ENCODE results near the gene MYBPHL. TPM values are rescaled to one million over a fixed set of nuclear protein-coding genes. Genes with fewer than 3 reads are reported as not detected.
"Not testable (repeated sequence)": the region's sequence is repeated elsewhere in the genome, so short reads cannot be mapped to it uniquely, and the experiment has no call there.

Gene MYBPHL
- total RNA-seq, 1 donor from 2014 or later: 0.60 TPM

- Mint-ChIP-seq H3K4me3 (no peak overlapping the region), H3K9me3 (no peaks in the 10 kb centered on the region), H3K27me3 (peaks cover 4% of the 10 kb centered on the region), H3K36me3 (no peaks in the 10 kb centered on the region), H3K27ac (no peak overlapping the region), H3K4me1 (ENCODE audit: unreplicated experiment) (peaks cover 6% of the 10 kb centered on the region)
- DNase-seq (ENCODE audit: extremely low spot score, unreplicated experiment): no peak
- no peak for TF ChIP-seq CTCF (conservative IDR thresholded peaks at IDR 0.05)
These were observed 13.8 kb downstream of the MYBPHL start for GRCh38 chr1:109293026-109293425.

DNA sequence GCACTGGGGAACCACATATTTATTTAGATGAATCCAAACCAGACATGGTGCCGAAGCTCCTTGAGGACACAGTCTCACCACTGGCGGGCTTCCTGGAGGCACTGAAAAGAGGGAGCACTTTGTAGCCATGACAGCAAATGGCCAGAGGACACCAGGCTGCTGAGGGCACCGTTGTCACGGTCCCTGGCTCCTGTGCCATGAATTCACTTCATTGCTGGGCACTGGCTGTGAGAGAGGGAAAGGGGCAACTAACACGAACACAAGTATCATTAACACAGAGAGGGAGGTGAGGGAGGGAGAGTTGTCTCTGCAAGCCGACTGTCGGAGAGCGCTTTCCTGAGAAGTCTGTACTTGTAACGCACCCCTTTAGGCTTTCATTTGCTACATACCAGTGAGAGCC is 14.4 kb downstream of the MYBPHL start:
- TF ChIP-seq CTCF (conservative IDR thresholded peaks at IDR 0.05): no peak
- Mint-ChIP-seq H3K4me3 (no peak overlapping the region), H3K9me3 (no peaks in the 10 kb centered on the region), H3K27ac (no peak overlapping the region), H3K36me3 (no peaks in the 10 kb centered on the region), H3K4me1 (ENCODE audit: unreplicated experiment) (peaks cover 6% of the 10 kb centered on the region), H3K27me3 (peaks cover 4% of the 10 kb centered on the region)
- no peak for DNase-seq (ENCODE audit: extremely low spot score, unreplicated experiment)

GRCh38 chr1:109290998-109291397 is 15.8 kb downstream of the MYBPHL start:
- Mint-ChIP-seq H3K27ac (no peak overlapping the region), H3K27me3 (peaks cover 4% of the 10 kb centered on the region), H3K4me1 (ENCODE audit: unreplicated experiment) (peaks cover 6% of the 10 kb centered on the region), H3K9me3 (no peaks in the 10 kb centered on the region), H3K4me3 (no peak overlapping the region), H3K36me3 (no peaks in the 10 kb centered on the region)
- DNase-seq (ENCODE audit: extremely low spot score, unreplicated experiment): no peak
- TF ChIP-seq CTCF (conservative IDR thresholded peaks at IDR 0.05): no peak

DNA sequence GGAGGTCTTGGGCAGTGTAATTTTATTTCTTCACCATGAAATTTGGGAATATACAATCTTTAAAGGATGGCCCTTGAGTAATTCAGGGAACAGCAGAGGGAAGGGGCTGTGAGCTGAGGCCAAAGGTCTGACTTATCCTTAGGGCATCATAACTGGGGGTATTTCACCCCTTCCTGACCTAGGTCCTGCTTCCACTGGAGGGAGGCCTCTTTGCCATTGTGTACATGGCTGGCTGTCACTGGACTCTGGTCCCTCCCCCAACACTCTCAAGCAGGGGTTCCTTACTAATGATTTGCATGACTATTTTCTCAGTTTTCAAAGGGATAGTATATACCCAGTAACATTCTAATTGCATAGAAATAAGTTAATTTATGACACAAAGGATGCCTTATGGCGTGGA is 16.7 kb downstream of the MYBPHL start:
- Mint-ChIP-seq H3K36me3 (no peaks in the 10 kb centered on the region), H3K27me3 (no peaks in the 10 kb centered on the region)
- no peak for TF ChIP-seq CTCF (conservative IDR thresholded peaks at IDR 0.05)

GRCh38 chr1:109286762-109287161 is 20.0 kb downstream of the MYBPHL start:
- H3K4me3 Mint-ChIP-seq; H3K36me3 Mint-ChIP-seq; H3K27ac Mint-ChIP-seq; DNase-seq (ENCODE audit: extremely low spot score, unreplicated experiment); H3K9me3 Mint-ChIP-seq; H3K27me3 Mint-ChIP-seq: not testable (repeated sequence)
- peaks cover 11% of the 10 kb centered on the region for H3K4me1 Mint-ChIP-seq (ENCODE audit: unreplicated experiment)

More for the DNA sequence above, 16.7 kb downstream of the MYBPHL start:
- no peaks in the 10 kb centered on the region for H3K9me3 Mint-ChIP-seq
- no peak overlapping the region for H3K4me3 Mint-ChIP-seq
- H3K27ac Mint-ChIP-seq: no peak overlapping the region
- peaks cover 6% of the 10 kb centered on the region for H3K4me1 Mint-ChIP-seq (ENCODE audit: unreplicated experiment)
- no peak for DNase-seq (ENCODE audit: extremely low spot score, unreplicated experiment)

DNA sequence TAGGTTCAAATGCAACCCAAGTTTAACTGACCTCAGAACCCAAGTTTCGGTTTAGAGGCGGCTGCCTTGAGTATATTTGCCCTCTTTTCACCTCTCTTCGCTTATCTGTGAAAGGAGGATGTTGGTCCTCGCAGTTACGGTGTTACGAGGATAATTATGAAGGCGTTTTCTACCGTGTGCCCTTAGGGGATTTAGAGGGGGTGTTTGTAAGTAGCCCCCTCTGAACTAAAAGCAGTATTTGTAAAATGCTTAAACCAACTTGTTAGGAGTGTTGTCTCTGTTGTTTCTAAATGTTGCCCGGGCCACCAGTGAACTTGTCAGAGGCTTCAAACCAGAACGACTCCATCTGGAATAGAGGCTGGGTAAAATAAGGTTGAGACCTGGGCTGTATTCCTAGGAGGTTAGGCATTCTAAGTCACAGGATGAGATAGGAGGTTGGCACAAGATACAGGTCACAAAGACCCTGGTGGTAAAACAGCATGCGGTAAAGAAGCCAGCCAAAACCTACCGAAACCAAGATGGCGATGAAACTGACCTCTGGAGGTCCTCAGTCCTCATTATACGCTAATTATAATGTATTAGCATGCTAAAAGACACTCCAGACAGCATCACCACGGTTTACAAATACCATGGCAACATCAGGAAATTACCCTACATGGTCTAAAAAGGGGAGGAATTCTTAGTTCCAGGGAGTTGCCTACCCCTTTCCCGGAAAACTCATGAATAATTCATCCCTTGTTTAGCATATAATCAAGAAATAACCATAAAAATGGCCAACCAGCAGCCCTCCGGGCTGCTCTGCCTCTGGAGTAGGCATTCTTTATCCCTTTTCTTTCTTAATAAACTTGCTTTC is 22.8 kb downstream of the MYBPHL start:
- no peak for TF ChIP-seq CTCF (conservative IDR thresholded peaks at IDR 0.05)
- H3K4me3 Mint-ChIP-seq: peak overlapping the region; percentile 100
- no peak for DNase-seq (ENCODE audit: extremely low spot score, unreplicated experiment)
- peaks cover 20% of the 10 kb centered on the region for H3K4me1 Mint-ChIP-seq (ENCODE audit: unreplicated experiment)
- H3K27me3 Mint-ChIP-seq: no peaks in the 10 kb centered on the region
- H3K36me3 Mint-ChIP-seq: peaks cover 7% of the 10 kb centered on the region
- peak overlapping the region; percentile 88 for H3K27ac Mint-ChIP-seq
- H3K9me3 Mint-ChIP-seq: no peaks in the 10 kb centered on the region

Data from type B pancreatic cell (in vitro differentiated cells).